HEK293 (cell line): Measurements from ENCODE around the gene MAP3K14.

Experiments
- EGR2 ChIP-seq: fragments of 450-650 bp; formaldehyde crosslinking; IDR thresholded peaks from 2 replicates; pipeline ENCODE4 v1.5.1; 2016; ENCODE audit warnings: low read depth, missing biosample characterization, missing genetic modification characterization
- GLIS1 ChIP-seq: fragments of 450-650 bp; formaldehyde crosslinking; IDR thresholded peaks from 2 replicates; pipeline ENCODE4 v1.5.1; 2016; ENCODE audit warnings: missing biosample characterization, missing genetic modification characterization
- GLIS2 ChIP-seq: fragments of 450-650 bp; formaldehyde crosslinking; IDR thresholded peaks from 2 replicates; pipeline ENCODE4 v1.5.1; 2016; ENCODE audit warnings: missing biosample characterization, missing genetic modification characterization
- KLF1 ChIP-seq: fragments of 450-650 bp; formaldehyde crosslinking; IDR thresholded peaks from 2 replicates; pipeline ENCODE4 v1.5.1; 2016; ENCODE audit warnings: missing biosample characterization, missing genetic modification characterization
- KLF10 ChIP-seq: fragments of 450-650 bp; IDR thresholded peaks from 2 replicates; pipeline ENCODE4 v1.5.1; 2018; ENCODE audit warnings: missing biosample characterization, mild to moderate bottlenecking, missing genetic modification characterization
- KLF9 ChIP-seq: fragments of 450-650 bp; formaldehyde crosslinking; IDR thresholded peaks from 2 replicates; pipeline ENCODE4 v1.5.1; 2016; ENCODE audit warnings: missing biosample characterization, missing genetic modification characterization, low read depth
- OVOL3 ChIP-seq: fragments of 450-650 bp; formaldehyde crosslinking; IDR thresholded peaks from 2 replicates; pipeline ENCODE4 v1.5.1; 2016; ENCODE audit warnings: missing biosample characterization, missing genetic modification characterization
- PRDM1 ChIP-seq: fragments of 450-650 bp; formaldehyde crosslinking; IDR thresholded peaks from 2 replicates; pipeline ENCODE4; 2016; ENCODE audit warnings: missing biosample characterization, missing genetic modification characterization
- SCRT2 ChIP-seq: fragments of 450-650 bp; formaldehyde crosslinking; IDR thresholded peaks from 2 replicates; pipeline ENCODE4 v1.5.1; 2016; ENCODE audit warnings: missing biosample characterization, missing genetic modification characterization
- SETDB1 ChIP-seq: IDR thresholded peaks from one replicate; pipeline ENCODE4 v1.6.1; 2017; ENCODE audit warnings: mild to moderate bottlenecking, low read length, moderate library complexity, mixed read lengths; ENCODE audit not compliant: insufficient read length
- SP2 ChIP-seq: fragments of 450-650 bp; formaldehyde crosslinking; IDR thresholded peaks from 2 replicates; pipeline ENCODE4 v1.5.1; 2016; ENCODE audit warnings: missing biosample characterization, missing genetic modification characterization
- ZBTB21 ChIP-seq: fragments of 450-650 bp; formaldehyde crosslinking; IDR thresholded peaks from 2 replicates; pipeline ENCODE4 v1.5.1; 2017; ENCODE audit warnings: missing biosample characterization, missing genetic modification characterization
- ZEB2 ChIP-seq: fragments of 450-650 bp; formaldehyde crosslinking; IDR thresholded peaks from 2 replicates; pipeline ENCODE4 v1.5.1; 2016; ENCODE audit warnings: missing biosample characterization, missing genetic modification characterization
- ZFP41 ChIP-seq: fragments of 450-650 bp; formaldehyde crosslinking; IDR thresholded peaks from 2 replicates; pipeline ENCODE4 v1.5.1; 2016; ENCODE audit warnings: missing biosample characterization, missing genetic modification characterization, borderline replicate concordance
- ZNF132 ChIP-seq: fragments of 450-650 bp; formaldehyde crosslinking; IDR thresholded peaks from 2 replicates; pipeline ENCODE4 v1.5.1; 2017; ENCODE audit warnings: missing biosample characterization, missing genetic modification characterization, borderline replicate concordance
- ZNF24 ChIP-seq: fragments of 450-650 bp; formaldehyde crosslinking; IDR thresholded peaks from 2 replicates; pipeline ENCODE4 v1.5.1; 2016; ENCODE audit warnings: missing biosample characterization, missing genetic modification characterization
- ZNF324 ChIP-seq: fragments of 450-650 bp; formaldehyde crosslinking; IDR thresholded peaks from 2 replicates; pipeline ENCODE4 v1.5.1; 2016; ENCODE audit warnings: missing biosample characterization, missing genetic modification characterization
- ZNF335 ChIP-seq: fragments of 450-650 bp; formaldehyde crosslinking; conservative IDR thresholded peaks from 2 replicates; pipeline ENCODE4 v1.5.1; 2016; ENCODE audit warnings: missing biosample characterization, missing genetic modification characterization
- ZNF366 ChIP-seq: fragments of 450-650 bp; formaldehyde crosslinking; conservative IDR thresholded peaks from 2 replicates; pipeline ENCODE4 v1.5.1; 2016; ENCODE audit warnings: missing biosample characterization, missing genetic modification characterization
- ZNF416 ChIP-seq: fragments of 450-650 bp; formaldehyde crosslinking; IDR thresholded peaks from 2 replicates; pipeline ENCODE4 v1.5.1; 2016; ENCODE audit warnings: missing biosample characterization, missing genetic modification characterization
- ZNF423 ChIP-seq: fragments of 450-650 bp; formaldehyde crosslinking; IDR thresholded peaks from 2 replicates; pipeline ENCODE4 v1.5.1; 2016; ENCODE audit warnings: missing biosample characterization, missing genetic modification characterization
- ZNF560 ChIP-seq: fragments of 450-650 bp; formaldehyde crosslinking; IDR thresholded peaks from 2 replicates; pipeline ENCODE4 v1.5.1; 2017; ENCODE audit warnings: missing biosample characterization, missing genetic modification characterization, borderline replicate concordance
- ZNF600 ChIP-seq: fragments of 450-650 bp; formaldehyde crosslinking; IDR thresholded peaks from 2 replicates; pipeline ENCODE4 v1.5.1; 2016; ENCODE audit warnings: missing biosample characterization, missing genetic modification characterization
- ZNF660 ChIP-seq: fragments of 450-650 bp; IDR thresholded peaks from 2 replicates; pipeline ENCODE4 v1.5.1; 2018; ENCODE audit warnings: missing biosample characterization, mild to moderate bottlenecking, missing genetic modification characterization
- ZNF701 ChIP-seq: fragments of 450-650 bp; formaldehyde crosslinking; IDR thresholded peaks from 2 replicates; pipeline ENCODE4 v1.5.1; 2016; ENCODE audit warnings: missing biosample characterization, missing genetic modification characterization
- ZNF792 ChIP-seq: fragments of 450-650 bp; formaldehyde crosslinking; IDR thresholded peaks from 2 replicates; pipeline ENCODE4 v1.5.1; 2016; ENCODE audit warnings: missing biosample characterization, missing genetic modification characterization
- ZXDB ChIP-seq: fragments of 450-650 bp; formaldehyde crosslinking; IDR thresholded peaks from 2 replicates; pipeline ENCODE4 v1.5.1; 2016; ENCODE audit warnings: missing biosample characterization, missing genetic modification characterization
- TF ChIP-seq, protein P1 (sequence below): fragments of 450-650 bp; formaldehyde crosslinking; IDR thresholded peaks from 2 replicates; pipeline ENCODE4; 2016; ENCODE audit warnings: missing biosample characterization, missing genetic modification characterization
- TF ChIP-seq, protein P2 (sequence below): fragments of 450-650 bp; formaldehyde crosslinking; IDR thresholded peaks from 2 replicates; pipeline ENCODE4 v1.5.1; 2017; ENCODE audit warnings: missing biosample characterization, missing genetic modification characterization
- TF ChIP-seq, protein P3 (sequence below): fragments of 450-650 bp; formaldehyde crosslinking; IDR thresholded peaks from 2 replicates; pipeline ENCODE4 v1.5.1; 2017; ENCODE audit warnings: missing biosample characterization, mild to moderate bottlenecking, missing genetic modification characterization, moderate library complexity
- TF ChIP-seq, protein P4 (sequence below): fragments of 450-650 bp; formaldehyde crosslinking; IDR thresholded peaks from 2 replicates; pipeline ENCODE4 v1.5.1; 2017; ENCODE audit warnings: missing biosample characterization, missing genetic modification characterization
- TF ChIP-seq, protein P5 (sequence below): fragments of 450-650 bp; formaldehyde crosslinking; IDR thresholded peaks from 2 replicates; pipeline ENCODE4 v1.5.1; 2017; ENCODE audit warnings: missing biosample characterization, missing genetic modification characterization
- TF ChIP-seq, protein P6 (sequence below): fragments of 450-650 bp; formaldehyde crosslinking; IDR thresholded peaks from 2 replicates; pipeline ENCODE4 v1.5.1; 2016; ENCODE audit warnings: missing biosample characterization, missing genetic modification characterization

MAP3K14 gene

DNA sequence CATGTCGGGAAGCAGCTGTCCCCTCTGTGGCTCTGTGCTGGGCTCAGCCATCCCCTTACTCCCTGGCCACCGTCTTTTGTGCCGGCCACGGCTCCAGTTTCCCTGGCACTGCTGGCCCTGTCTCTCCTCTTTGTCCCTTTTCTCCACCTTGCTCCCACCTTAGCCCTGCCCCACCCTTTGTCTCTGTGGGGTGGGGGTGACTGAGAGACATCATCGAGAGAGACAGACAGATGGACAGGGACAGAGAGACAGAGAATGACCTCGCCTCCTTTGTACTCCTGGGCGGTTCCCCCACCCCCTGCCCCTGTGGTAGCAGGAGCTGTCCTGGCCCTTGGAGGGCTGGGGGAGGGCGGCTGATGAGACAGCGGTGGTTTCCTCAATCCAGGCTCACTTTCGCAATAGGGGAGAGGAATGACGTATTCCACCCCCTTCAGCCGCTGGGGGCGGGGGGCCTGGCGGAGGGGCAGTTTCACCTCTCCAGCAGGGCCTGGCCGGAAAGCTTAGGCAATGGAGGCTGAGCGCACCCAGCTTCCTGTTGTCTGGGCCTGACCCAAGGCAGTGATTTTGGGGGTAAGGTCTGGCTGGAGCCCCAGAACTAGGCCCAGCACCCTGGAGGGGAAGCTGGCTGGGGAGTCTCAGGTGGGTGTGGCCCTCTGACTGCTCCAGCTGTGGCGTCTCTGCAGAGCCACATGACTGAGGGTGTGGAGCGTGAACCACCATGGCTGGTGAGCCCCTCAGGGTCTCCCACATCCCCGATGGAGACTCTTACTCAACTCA is 87.9 kb downstream of the MAP3K14 start (continued):
- TF ChIP-seq ZNF701 = no peak
- TF ChIP-seq, protein P1, sequence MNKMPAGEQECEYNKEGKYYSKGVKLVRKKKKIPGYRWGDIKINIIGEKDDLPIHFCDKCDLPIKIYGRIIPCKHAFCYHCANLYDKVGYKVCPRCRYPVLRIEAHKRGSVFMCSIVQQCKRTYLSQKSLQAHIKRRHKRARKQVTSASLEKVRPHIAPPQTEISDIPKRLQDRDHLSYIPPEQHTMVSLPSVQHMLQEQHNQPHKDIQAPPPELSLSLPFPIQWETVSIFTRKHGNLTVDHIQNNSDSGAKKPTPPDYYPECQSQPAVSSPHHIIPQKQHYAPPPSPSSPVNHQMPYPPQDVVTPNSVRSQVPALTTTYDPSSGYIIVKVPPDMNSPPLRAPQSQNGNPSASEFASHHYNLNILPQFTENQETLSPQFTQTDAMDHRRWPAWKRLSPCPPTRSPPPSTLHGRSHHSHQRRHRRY = no peak
- TF ChIP-seq, protein P2, sequence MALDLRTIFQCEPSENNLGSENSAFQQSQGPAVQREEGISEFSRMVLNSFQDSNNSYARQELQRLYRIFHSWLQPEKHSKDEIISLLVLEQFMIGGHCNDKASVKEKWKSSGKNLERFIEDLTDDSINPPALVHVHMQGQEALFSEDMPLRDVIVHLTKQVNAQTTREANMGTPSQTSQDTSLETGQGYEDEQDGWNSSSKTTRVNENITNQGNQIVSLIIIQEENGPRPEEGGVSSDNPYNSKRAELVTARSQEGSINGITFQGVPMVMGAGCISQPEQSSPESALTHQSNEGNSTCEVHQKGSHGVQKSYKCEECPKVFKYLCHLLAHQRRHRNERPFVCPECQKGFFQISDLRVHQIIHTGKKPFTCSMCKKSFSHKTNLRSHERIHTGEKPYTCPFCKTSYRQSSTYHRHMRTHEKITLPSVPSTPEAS (tag by site-specific recombination) = 0 out of 2 replicates have a peak, but pooled peaks have one; percentile 9
- TF ChIP-seq, protein P3, sequence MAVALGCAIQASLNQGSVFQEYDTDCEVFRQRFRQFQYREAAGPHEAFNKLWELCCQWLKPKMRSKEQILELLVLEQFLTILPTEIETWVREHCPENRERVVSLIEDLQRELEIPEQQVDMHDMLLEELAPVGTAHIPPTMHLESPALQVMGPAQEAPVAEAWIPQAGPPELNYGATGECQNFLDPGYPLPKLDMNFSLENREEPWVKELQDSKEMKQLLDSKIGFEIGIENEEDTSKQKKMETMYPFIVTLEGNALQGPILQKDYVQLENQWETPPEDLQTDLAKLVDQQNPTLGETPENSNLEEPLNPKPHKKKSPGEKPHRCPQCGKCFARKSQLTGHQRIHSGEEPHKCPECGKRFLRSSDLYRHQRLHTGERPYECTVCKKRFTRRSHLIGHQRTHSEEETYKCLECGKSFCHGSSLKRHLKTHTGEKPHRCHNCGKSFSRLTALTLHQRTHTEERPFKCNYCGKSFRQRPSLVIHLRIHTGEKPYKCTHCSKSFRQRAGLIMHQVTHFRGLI (tag by site-specific recombination) = no peak
- peak; percentile 92 for TF ChIP-seq KLF9 (tag by site-specific recombination)
- TF ChIP-seq SP2 (tag by site-specific recombination) = peak; percentile 52
- peak; percentile 61 for TF ChIP-seq PRDM1 (tag by site-specific recombination)
- no peak for TF ChIP-seq ZNF560 (tag by site-specific recombination)
- peak; percentile 33; the same call in 1 of the 2 replicates for TF ChIP-seq ZNF660 (tag by site-specific recombination)
- TF ChIP-seq ZNF423 (tag by site-specific recombination) = peak; percentile 47; the same call in 1 of the 2 replicates
- no peak for TF ChIP-seq ZNF132
- no peak for TF ChIP-seq ZNF792 (tag by site-specific recombination)
- TF ChIP-seq KLF10 (tag by site-specific recombination) = peak; percentile 88
- no peak for TF ChIP-seq SETDB1
- TF ChIP-seq OVOL3 (tag by site-specific recombination) = no peak
- TF ChIP-seq, protein P4, sequence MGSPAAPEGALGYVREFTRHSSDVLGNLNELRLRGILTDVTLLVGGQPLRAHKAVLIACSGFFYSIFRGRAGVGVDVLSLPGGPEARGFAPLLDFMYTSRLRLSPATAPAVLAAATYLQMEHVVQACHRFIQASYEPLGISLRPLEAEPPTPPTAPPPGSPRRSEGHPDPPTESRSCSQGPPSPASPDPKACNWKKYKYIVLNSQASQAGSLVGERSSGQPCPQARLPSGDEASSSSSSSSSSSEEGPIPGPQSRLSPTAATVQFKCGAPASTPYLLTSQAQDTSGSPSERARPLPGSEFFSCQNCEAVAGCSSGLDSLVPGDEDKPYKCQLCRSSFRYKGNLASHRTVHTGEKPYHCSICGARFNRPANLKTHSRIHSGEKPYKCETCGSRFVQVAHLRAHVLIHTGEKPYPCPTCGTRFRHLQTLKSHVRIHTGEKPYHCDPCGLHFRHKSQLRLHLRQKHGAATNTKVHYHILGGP (tag by site-specific recombination) = no peak
- peak; percentile 96 for TF ChIP-seq ZBTB21
- TF ChIP-seq ZXDB (tag by site-specific recombination) = peak; percentile 18; the same call in 1 of the 2 replicates
- peak; percentile 94 for TF ChIP-seq GLIS1 (tag by site-specific recombination)
- TF ChIP-seq ZNF600 = peak; percentile 81
- peak; percentile 81 for TF ChIP-seq GLIS2 (tag by site-specific recombination)
- no peak for TF ChIP-seq SCRT2 (tag by site-specific recombination)
- peak; percentile 62 for TF ChIP-seq ZEB2 (tag by site-specific recombination)
- peak; percentile 85 for TF ChIP-seq KLF1 (tag by site-specific recombination)
- TF ChIP-seq, protein P5, sequence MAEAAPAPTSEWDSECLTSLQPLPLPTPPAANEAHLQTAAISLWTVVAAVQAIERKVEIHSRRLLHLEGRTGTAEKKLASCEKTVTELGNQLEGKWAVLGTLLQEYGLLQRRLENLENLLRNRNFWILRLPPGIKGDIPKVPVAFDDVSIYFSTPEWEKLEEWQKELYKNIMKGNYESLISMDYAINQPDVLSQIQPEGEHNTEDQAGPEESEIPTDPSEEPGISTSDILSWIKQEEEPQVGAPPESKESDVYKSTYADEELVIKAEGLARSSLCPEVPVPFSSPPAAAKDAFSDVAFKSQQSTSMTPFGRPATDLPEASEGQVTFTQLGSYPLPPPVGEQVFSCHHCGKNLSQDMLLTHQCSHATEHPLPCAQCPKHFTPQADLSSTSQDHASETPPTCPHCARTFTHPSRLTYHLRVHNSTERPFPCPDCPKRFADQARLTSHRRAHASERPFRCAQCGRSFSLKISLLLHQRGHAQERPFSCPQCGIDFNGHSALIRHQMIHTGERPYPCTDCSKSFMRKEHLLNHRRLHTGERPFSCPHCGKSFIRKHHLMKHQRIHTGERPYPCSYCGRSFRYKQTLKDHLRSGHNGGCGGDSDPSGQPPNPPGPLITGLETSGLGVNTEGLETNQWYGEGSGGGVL (tag by site-specific recombination) = peak; percentile 88
- peak; percentile 41; the same call in 1 of the 2 replicates for TF ChIP-seq ZNF24
- no peak for TF ChIP-seq ZNF416 (tag by site-specific recombination)
- TF ChIP-seq EGR2 (tag by site-specific recombination) = peak; percentile 72
- TF ChIP-seq, protein P6, sequence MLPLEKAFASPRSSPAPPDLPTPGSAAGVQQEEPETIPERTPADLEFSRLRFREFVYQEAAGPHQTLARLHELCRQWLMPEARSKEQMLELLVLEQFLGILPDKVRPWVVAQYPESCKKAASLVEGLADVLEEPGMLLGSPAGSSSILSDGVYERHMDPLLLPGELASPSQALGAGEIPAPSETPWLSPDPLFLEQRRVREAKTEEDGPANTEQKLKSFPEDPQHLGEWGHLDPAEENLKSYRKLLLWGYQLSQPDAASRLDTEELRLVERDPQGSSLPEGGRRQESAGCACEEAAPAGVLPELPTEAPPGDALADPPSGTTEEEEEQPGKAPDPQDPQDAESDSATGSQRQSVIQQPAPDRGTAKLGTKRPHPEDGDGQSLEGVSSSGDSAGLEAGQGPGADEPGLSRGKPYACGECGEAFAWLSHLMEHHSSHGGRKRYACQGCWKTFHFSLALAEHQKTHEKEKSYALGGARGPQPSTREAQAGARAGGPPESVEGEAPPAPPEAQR (tag by site-specific recombination) = 0 out of 2 replicates have a peak, but pooled peaks have one; percentile 19
- peak; percentile 42; the same call in 1 of the 2 replicates for TF ChIP-seq ZNF366 (tag by site-specific recombination)
- TF ChIP-seq ZNF324 = peak; percentile 88
- no peak for TF ChIP-seq ZFP41 (tag by site-specific recombination)
- no peak for TF ChIP-seq ZNF335 (tag by site-specific recombination)
